GM12878 (cell line): ENCODE results near the gene LURAP1L. TPM values are rescaled to one million over a fixed set of nuclear protein-coding genes. Genes with fewer than 3 reads are reported as not detected.

Source experiments
- ATAC-seq: fragments of 200-7000 bp; cut with Tn5 transposase; 3 replicates; pipeline ENCODE4 v1.9.1; 2020; ENCODE audit warnings: mild to moderate bottlenecking, moderate library complexity
- BruUV-seq: library from RNA; stranded (reverse); fragments of 400-500 nt; replicated peaks from 2 replicates; lab custom pipeline; 2021; lab: Mats Ljungman, UMichigan
- CTCF ChIA-PET: fragments of 300-600 bp; sonication (Branson Sonifier 250); formaldehyde crosslinking; extraction: SDS; loops from one replicate; lab custom pipeline; 2021; ENCODE audit warnings: inconsistent platforms; lab: Yijun Ruan, JAX
- POLR2A ChIA-PET: fragments of 350-600 bp; formaldehyde crosslinking; extraction: SDS; loops from one replicate; lab custom pipeline; 2021; ENCODE audit warnings: inconsistent platforms; lab: Charles Lee
- RAD21 ChIA-PET: fragments of 300-600 bp; sonication (Branson Sonifier 250); formaldehyde crosslinking; loops from one replicate; lab custom pipeline; 2023; ENCODE audit warnings: antibody characterized with exemption; ENCODE audit not compliant: unreplicated experiment; lab: Charles Lee
- SMC1A ChIA-PET: fragments of 300-600 bp; sonication (Branson Sonifier 250); formaldehyde crosslinking; loops from one replicate; lab custom pipeline; 2023; ENCODE audit not compliant: unreplicated experiment, uncharacterized antibody; lab: Charles Lee
- DNase-seq: peaks from one replicate; pipeline ENCODE4 v3.0.0-alpha.2; 2011; ENCODE audit warnings: low read depth, low spot score
- FAIRE-seq: peaks from 3 replicates; lab custom pipeline; 2011; peaks lifted over from hg19 to GRCh38; lab: Jason Lieb, UNC
- H2AFZ ChIP-seq: 2 replicates; pipeline ENCODE4 v1.6.0; 2011; ENCODE audit warnings: low read depth, low read length, control low read depth; ENCODE audit not compliant: control insufficient read depth
- H3K27ac ChIP-seq: 2 replicates; pipeline ENCODE4 v1.5.1; 2011; ENCODE audit warnings: control low read depth; ENCODE audit not compliant: control insufficient read depth, insufficient read depth
- H3K27me3 ChIP-seq, 2 experiments: replicated peaks in 1 of 2; 2 replicates each; pipeline versions ENCODE4 v1.6.0 to v1.6.1; 2011; ENCODE audit warnings: low read length in 1 of 2; ENCODE audit not compliant: control insufficient read depth in 2 of 2, insufficient read depth in 2 of 2
- H3K36me3 ChIP-seq, 2 experiments: 2 replicates each; pipeline ENCODE4 v1.5.1; 2011; ENCODE audit warnings: low read length in 1 of 2; ENCODE audit not compliant: control insufficient read depth in 2 of 2, insufficient read depth in 2 of 2
- H3K4me1 ChIP-seq: 2 replicates; pipeline ENCODE4 v1.6.1; 2011; ENCODE audit warnings: mild to moderate bottlenecking, low read length, moderate library complexity, mixed read lengths; ENCODE audit not compliant: control insufficient read depth, insufficient read depth
- H3K4me2 ChIP-seq: 2 replicates; pipeline ENCODE4 v1.6.0; 2011; ENCODE audit warnings: control low read depth; ENCODE audit not compliant: control insufficient read depth, insufficient read depth
- H3K4me3 ChIP-seq: fragments of 200-600 bp; sonication (generic); 2 replicates; pipeline ENCODE4 v1.5.1; 2016
- H3K79me2 ChIP-seq: 2 replicates; pipeline ENCODE4 v1.6.0; 2011; ENCODE audit warnings: low read length; ENCODE audit not compliant: control insufficient read depth, insufficient read depth
- H3K9ac ChIP-seq: 2 replicates; pipeline ENCODE4 v1.8.0; 2011; ENCODE audit warnings: low read length, control low read depth, mixed read lengths; ENCODE audit not compliant: control insufficient read depth, insufficient read depth
- H3K9me3 ChIP-seq: replicated peaks from 3 replicates; pipeline ENCODE4 v1.5.1; 2011; ENCODE audit warnings: mild to moderate bottlenecking, low read length; ENCODE audit not compliant: control insufficient read depth, insufficient read depth
- H4K20me1 ChIP-seq: 2 replicates; pipeline ENCODE4 v1.6.0; 2011; ENCODE audit not compliant: control insufficient read depth, insufficient read depth
- CREB1 ChIP-seq: IDR thresholded peaks from 2 replicates; pipeline ENCODE4 v1.6.1; 2012; ENCODE audit warnings: low read depth, mild to moderate bottlenecking, inconsistent platforms
- DPF2 ChIP-seq: fragments of 450-650 bp; IDR thresholded peaks from 2 replicates; pipeline ENCODE4 v1.6.1; 2017; ENCODE audit warnings: mild to moderate bottlenecking
- E2F4 ChIP-seq: IDR thresholded peaks from 2 replicates; pipeline ENCODE4 v1.6.1; 2012; ENCODE audit warnings: low read depth, low read length, improper control_type of control experiment
- E2F8 ChIP-seq: fragments of 450-650 bp; IDR thresholded peaks from 2 replicates; pipeline ENCODE4 v1.6.1; 2018; ENCODE audit warnings: mild to moderate bottlenecking, low read depth, moderate library complexity; ENCODE audit not compliant: partially characterized antibody
- EZH2 ChIP-seq: IDR thresholded peaks from 2 replicates; pipeline ENCODE4 v1.6.1; 2012; ENCODE audit warnings: low read depth, mild to moderate bottlenecking, control low read depth, inconsistent platforms, low read length, borderline replicate concordance; ENCODE audit not compliant: control insufficient read depth
- IKZF1 ChIP-seq: fragments of 450-650 bp; conservative IDR thresholded peaks from 2 replicates; pipeline ENCODE4 v1.6.1; 2017; ENCODE audit warnings: antibody characterized with exemption, mild to moderate bottlenecking
- RFX5 ChIP-seq: IDR thresholded peaks from 2 replicates; pipeline ENCODE4 v1.6.1; 2011; ENCODE audit warnings: low read depth, low read length, improper control_type of control experiment
- STAT3 ChIP-seq: IDR thresholded peaks from 2 replicates; pipeline ENCODE4 v1.6.1; 2011; ENCODE audit warnings: low read depth, low read length, improper control_type of control experiment
- TAF1 ChIP-seq: IDR thresholded peaks from 2 replicates; pipeline ENCODE4 v1.6.1; 2011; ENCODE audit warnings: mild to moderate bottlenecking, low read depth, low read length, borderline replicate concordance
- WGBS: methylation state at CpG from one replicate; pipeline ENCODE4 v1.1.6; 2016; ENCODE audit warnings: low lambda C conversion rate; ENCODE audit not compliant: insufficient replicate concordance, insufficient coverage; ENCODE audit errors: missing lambda C conversion rate; 5-methylcytosine and 5-hydroxymethylcytosine counted together
- in situ Hi-C: fragments of 300-500 bp; cut with MboI; formaldehyde crosslinking; loops from 9 replicates; pipeline ENCODE4 v1.14.3; 2018; ENCODE audit warnings: mixed read lengths
- intact Hi-C: fragments of 100-400 bp; cut with micrococcal nuclease; formaldehyde crosslinking; loops from one replicate; pipeline ENCODE4 v1.14.2; 2022; ENCODE audit not compliant: unreplicated experiment
- polyA plus RNA-seq, 11 experiments: library from polyadenylated mRNA; depleted of rRNA in 4 of 11; unstranded in 6 of 11; stranded (reverse) in 5 of 11; fragments of >200 nt; fragmentation: Nextera tagmentation in 4 of 11; fragmentation: Illumina TruSeq in 1 of 11; extraction: Ambion mirVana in 4 of 11; extraction: Trizol in 1 of 11; gene quantifications; 1 replicate in 1 of 11; 2 replicates in 10 of 11; pipeline versions ENCODE4 v1.2.1 to v1.2.3, GENCODE V29; 2011 to 2016; ENCODE audit warnings: inconsistent platforms in 2 of 11, missing spikeins in 2 of 11, low read depth in 1 of 11
- total RNA-seq, 4 experiments: library from RNA; depleted of rRNA in 3 of 4; stranded (reverse); fragments of >200 nt in 3 of 4; fragmentation: Illumina TruSeq in 1 of 4; extraction: Trizol in 1 of 4; gene quantifications; 2 replicates each; pipeline versions ENCODE4 v1.2.1 to v1.2.3, GENCODE V29; 2013 to 2021

LURAP1L gene
- total and polyA plus RNA-seq, 10 of the 15 experiments (the other 5 are each of a cell fraction or from before 2014, with no cell fraction given), result 0.19 to 3.7 (median 0.69) TPM

DNA sequence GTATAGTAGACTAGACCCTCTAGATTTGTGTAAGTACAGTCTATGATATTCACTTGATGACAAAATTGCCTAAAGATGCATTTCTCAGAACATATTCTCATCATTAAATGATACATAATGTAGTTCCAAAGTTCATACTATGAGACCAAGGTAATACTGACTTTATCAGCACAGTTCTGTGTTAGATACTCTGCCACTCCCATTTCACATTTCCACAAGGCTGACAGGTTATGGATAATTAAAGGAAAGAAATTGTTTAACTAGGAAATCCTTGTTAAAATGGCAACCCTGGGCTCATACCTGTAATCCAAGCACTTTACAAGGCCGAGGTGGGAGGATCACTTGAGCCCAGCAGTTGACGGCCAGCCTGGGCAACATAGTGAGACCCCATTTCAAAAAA, 48.0 kb upstream of the LURAP1L start:
- in situ Hi-C loops, result no loop called here
- Histone ChIP-seq H3K4me2 (no peak overlapping the region), H3K4me3 (no peak overlapping the region), H3K27ac (no peak overlapping the region), H3K9me3 (no peaks in the 10 kb centered on the region), H3K9ac (no peak overlapping the region), H4K20me1 (no peaks in the 10 kb centered on the region), H2AFZ (no peak overlapping the region), H3K4me1 (no peaks in the 10 kb centered on the region), H3K79me2 (no peaks in the 10 kb centered on the region), H3K36me3 (no peaks in the 10 kb centered on the region), H3K27me3 (no peaks in the 10 kb centered on the region)
- ChIA-PET RAD21 (interaction anchor here (1.7 kb wide), 1 partner anchor 49 kb away, joined by 9 read pairs; no protein-coding TSS in a partner anchor), POLR2A (no interaction called here), SMC1A (interaction anchor here (0.6 to 5.3 kb wide), 8 partner anchors 11 to 363 kb away, joined by 3 to 38 read pairs (median 4); partner anchors contain the start of gene LURAP1L), CTCF (interaction anchor here (0.7 to 9.0 kb wide), 8 partner anchors 11 to 454 kb away, joined by 3 to 72 read pairs (median 5); partner anchors contain the start of gene LURAP1L)
- DNase-seq (no peak), ATAC-seq (no peak), FAIRE-seq (no peak)
- 23% methylated on average over 2 of the region's 2 CpGs for WGBS
- no TSS peak for BruUV-seq
- intact Hi-C loops, result loop anchor here (10.0 kb wide), 1 partner anchor 268 kb away; no protein-coding TSS in a partner anchor
- no peak for TF ChIP-seq TAF1
- TF ChIP-seq STAT3, result no peak
- TF ChIP-seq IKZF1, result no peak
- TF ChIP-seq RFX5, result no peak
- no peak for TF ChIP-seq DPF2
- TF ChIP-seq E2F4, result no peak
- TF ChIP-seq E2F8, result no peak
- TF ChIP-seq CREB1, result no peak
- TF ChIP-seq EZH2, result no peak
